IPS-18a (cell line): Measurements from ENCODE around the gene ATP8A1.

Experiments
- H3K27ac ChIP-seq: one replicate; pipeline ENCODE4 v1.5.1; 2013; ENCODE audit warnings: low read length
- H3K27me3 ChIP-seq: one replicate; pipeline ENCODE4 v1.6.1; 2013; ENCODE audit warnings: mild to moderate bottlenecking, low read length; ENCODE audit not compliant: control insufficient read depth, insufficient read depth
- H3K36me3 ChIP-seq: one replicate; pipeline ENCODE4 v1.6.1; 2013; ENCODE audit warnings: low read depth, low read length; ENCODE audit not compliant: control insufficient read depth
- H3K4me1 ChIP-seq: one replicate; pipeline ENCODE4 v1.6.1; 2013; ENCODE audit warnings: low read depth, low read length; ENCODE audit not compliant: control insufficient read depth
- H3K4me3 ChIP-seq: one replicate; pipeline ENCODE4 v1.5.1; 2013; ENCODE audit warnings: low read length
- H3K9ac ChIP-seq: one replicate; pipeline ENCODE4 v1.6.1; 2013; ENCODE audit warnings: mild to moderate bottlenecking, low read length, moderate library complexity
- H3K9me3 ChIP-seq: one replicate; pipeline ENCODE4 v1.6.1; 2013; ENCODE audit warnings: low read depth, low read length; ENCODE audit not compliant: control insufficient read depth

ATP8A1 gene

DNA sequence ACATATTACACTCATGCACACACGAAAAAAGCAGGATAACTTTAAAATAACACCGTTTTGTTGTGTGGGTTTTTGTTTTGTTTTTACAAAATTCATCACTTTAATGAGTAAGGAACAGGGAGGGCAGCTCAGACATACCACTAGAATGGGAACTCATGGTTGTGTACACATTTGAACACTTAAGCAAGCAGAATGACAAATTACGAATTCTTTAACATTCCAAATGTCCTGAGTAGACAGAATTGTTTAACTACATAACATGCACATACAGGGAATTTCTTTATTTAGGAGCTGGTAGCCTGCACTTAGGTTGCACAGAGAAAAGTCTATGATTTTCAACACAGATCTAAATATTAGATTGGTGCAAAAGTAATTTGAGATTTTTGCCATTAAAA is 96.4 kb downstream of the ATP8A1 start:
- Histone ChIP-seq H3K9ac (no peak overlapping the region), H3K27ac (no peak overlapping the region), H3K36me3 (no peaks in the 10 kb centered on the region), H3K4me3 (no peak overlapping the region), H3K9me3 (no peaks in the 10 kb centered on the region), H3K4me1 (no peaks in the 10 kb centered on the region), H3K27me3 (no peaks in the 10 kb centered on the region)

DNA sequence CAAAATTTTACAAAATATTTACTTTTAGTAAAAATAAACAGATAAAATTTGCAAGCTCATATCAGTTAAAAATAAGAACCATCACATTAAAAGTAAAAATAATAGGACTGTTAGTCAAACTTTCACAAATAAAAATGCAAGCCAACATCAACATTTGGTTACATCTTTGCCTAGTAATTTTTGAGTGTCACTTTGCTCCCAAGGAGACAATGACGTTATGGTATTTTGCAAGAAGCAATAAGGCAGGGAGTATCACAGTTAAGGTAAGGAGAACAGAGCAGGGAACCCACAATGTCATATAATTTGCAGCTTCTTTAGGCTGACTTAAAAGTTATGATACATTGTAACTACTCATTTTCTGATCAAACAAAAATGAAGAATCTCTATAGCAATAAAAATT is 98.7 kb downstream of the ATP8A1 start:
- no peaks in the 10 kb centered on the region for H3K4me1 ChIP-seq
- H3K9me3 ChIP-seq = no peaks in the 10 kb centered on the region
- no peak overlapping the region for H3K27ac ChIP-seq
- no peak overlapping the region for H3K4me3 ChIP-seq
- no peaks in the 10 kb centered on the region for H3K27me3 ChIP-seq
- H3K9ac ChIP-seq = no peak overlapping the region
- no peaks in the 10 kb centered on the region for H3K36me3 ChIP-seq

- no peaks in the 10 kb centered on the region for H3K9me3 ChIP-seq
- H3K9ac ChIP-seq = no peak overlapping the region
- H3K27ac ChIP-seq = no peak overlapping the region
- H3K4me3 ChIP-seq = no peak overlapping the region
- H3K4me1 ChIP-seq = no peaks in the 10 kb centered on the region
- no peaks in the 10 kb centered on the region for H3K36me3 ChIP-seq
- H3K27me3 ChIP-seq = no peaks in the 10 kb centered on the region
These were observed 101.1 kb downstream of the ATP8A1 start for GRCh38 chr4:42555828-42556227.

DNA sequence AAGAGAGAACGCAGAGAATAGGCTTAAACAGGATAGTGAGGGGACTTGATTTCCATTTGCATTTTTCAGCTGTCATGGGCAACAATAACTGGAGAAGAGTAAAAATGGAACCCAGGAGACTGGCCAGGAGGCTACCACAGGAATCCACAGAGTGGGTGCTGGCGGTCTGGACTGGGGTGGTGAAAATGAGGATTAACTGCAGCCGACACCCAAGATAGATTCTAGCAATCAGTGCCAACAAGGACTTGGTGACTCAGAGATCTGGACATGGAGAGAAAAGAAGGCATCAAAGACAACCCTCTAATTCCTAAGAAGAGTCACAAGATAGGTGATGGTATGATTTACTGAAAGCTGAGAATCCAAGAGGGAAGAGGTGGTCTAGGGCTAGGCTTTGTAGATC is 102.8 kb downstream of the ATP8A1 start:
- no peak overlapping the region for H3K9ac ChIP-seq
- no peak overlapping the region for H3K4me3 ChIP-seq
- H3K27me3 ChIP-seq = no peaks in the 10 kb centered on the region
- no peak overlapping the region for H3K27ac ChIP-seq
- no peaks in the 10 kb centered on the region for H3K36me3 ChIP-seq
- H3K4me1 ChIP-seq = no peaks in the 10 kb centered on the region
- H3K9me3 ChIP-seq = no peaks in the 10 kb centered on the region

- H3K9me3 ChIP-seq = no peaks in the 10 kb centered on the region
- H3K4me3 ChIP-seq = no peak overlapping the region
- no peaks in the 10 kb centered on the region for H3K4me1 ChIP-seq
- no peaks in the 10 kb centered on the region for H3K36me3 ChIP-seq
- no peaks in the 10 kb centered on the region for H3K27me3 ChIP-seq
- H3K9ac ChIP-seq = no peak overlapping the region
- H3K27ac ChIP-seq = no peak overlapping the region
These were observed 107.0 kb downstream of the ATP8A1 start for GRCh38 chr4:42549896-42550295.

- H3K9me3 ChIP-seq = no peaks in the 10 kb centered on the region
- H3K27me3 ChIP-seq = no peaks in the 10 kb centered on the region
- no peaks in the 10 kb centered on the region for H3K36me3 ChIP-seq
- no peaks in the 10 kb centered on the region for H3K4me1 ChIP-seq
- H3K4me3 ChIP-seq = no peak overlapping the region
- H3K9ac ChIP-seq = no peak overlapping the region
- H3K27ac ChIP-seq = no peak overlapping the region
These were observed 109.1 kb downstream of the ATP8A1 start for GRCh38 chr4:42547805-42548204.

- H3K36me3 ChIP-seq = no peaks in the 10 kb centered on the region
- no peak overlapping the region for H3K9ac ChIP-seq
- H3K4me1 ChIP-seq = no peaks in the 10 kb centered on the region
- H3K27ac ChIP-seq = no peak overlapping the region
- no peaks in the 10 kb centered on the region for H3K27me3 ChIP-seq
- no peaks in the 10 kb centered on the region for H3K9me3 ChIP-seq
- H3K4me3 ChIP-seq = no peak overlapping the region
These were observed 113.1 kb downstream of the ATP8A1 start for GRCh38 chr4:42543762-42544161.

GRCh38 chr4:42543126-42543525 is 113.8 kb downstream of the ATP8A1 start:
- Histone ChIP-seq H3K36me3 (no peaks in the 10 kb centered on the region), H3K27me3 (no peaks in the 10 kb centered on the region), H3K9me3 (no peaks in the 10 kb centered on the region), H3K9ac (no peak overlapping the region), H3K4me1 (no peaks in the 10 kb centered on the region), H3K27ac (no peak overlapping the region), H3K4me3 (no peak overlapping the region)

DNA sequence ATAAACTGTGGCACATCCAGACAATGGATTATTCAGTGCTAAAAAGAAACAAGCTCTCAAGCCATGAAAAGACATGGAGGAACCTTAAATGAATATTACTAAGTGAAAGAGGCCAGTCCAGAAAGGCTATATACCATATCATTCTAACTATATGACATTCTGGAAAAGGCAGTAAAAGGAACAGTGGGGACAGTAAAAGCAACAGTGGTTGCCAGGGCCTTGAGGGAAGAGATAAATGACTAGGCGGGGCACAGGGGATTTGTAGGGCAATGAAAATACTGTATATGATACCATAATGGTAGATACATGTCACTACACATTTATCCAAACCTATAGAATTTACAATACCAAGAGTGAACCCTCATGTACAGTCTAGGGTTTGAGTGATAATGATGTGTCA is 115.3 kb downstream of the ATP8A1 start:
- H3K9ac ChIP-seq = no peak overlapping the region
- H3K27me3 ChIP-seq = no peaks in the 10 kb centered on the region
- no peak overlapping the region for H3K27ac ChIP-seq
- no peaks in the 10 kb centered on the region for H3K4me1 ChIP-seq
- no peaks in the 10 kb centered on the region for H3K36me3 ChIP-seq
- H3K9me3 ChIP-seq = no peaks in the 10 kb centered on the region
- no peak overlapping the region for H3K4me3 ChIP-seq

DNA sequence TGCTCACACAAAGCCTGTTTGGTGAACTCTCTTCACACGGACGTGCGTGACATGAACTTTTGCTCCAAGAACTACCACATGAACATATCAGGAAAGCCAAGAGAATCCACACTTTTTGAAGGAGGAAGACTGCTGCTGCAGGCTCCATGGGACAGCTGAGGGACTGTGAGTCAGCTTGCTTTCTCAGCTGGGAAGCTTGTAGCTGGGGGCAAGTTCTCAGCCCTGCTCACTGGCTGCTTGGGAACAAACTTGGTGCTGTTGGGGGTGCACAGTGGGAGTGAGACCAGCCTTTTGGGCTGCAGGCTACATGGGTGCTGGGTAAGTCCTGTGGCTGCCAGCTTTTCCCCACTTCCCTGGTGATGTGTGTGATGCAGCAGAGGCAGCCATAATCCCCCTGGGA is 123.9 kb downstream of the ATP8A1 start:
- H3K36me3 ChIP-seq = no peaks in the 10 kb centered on the region

DNA sequence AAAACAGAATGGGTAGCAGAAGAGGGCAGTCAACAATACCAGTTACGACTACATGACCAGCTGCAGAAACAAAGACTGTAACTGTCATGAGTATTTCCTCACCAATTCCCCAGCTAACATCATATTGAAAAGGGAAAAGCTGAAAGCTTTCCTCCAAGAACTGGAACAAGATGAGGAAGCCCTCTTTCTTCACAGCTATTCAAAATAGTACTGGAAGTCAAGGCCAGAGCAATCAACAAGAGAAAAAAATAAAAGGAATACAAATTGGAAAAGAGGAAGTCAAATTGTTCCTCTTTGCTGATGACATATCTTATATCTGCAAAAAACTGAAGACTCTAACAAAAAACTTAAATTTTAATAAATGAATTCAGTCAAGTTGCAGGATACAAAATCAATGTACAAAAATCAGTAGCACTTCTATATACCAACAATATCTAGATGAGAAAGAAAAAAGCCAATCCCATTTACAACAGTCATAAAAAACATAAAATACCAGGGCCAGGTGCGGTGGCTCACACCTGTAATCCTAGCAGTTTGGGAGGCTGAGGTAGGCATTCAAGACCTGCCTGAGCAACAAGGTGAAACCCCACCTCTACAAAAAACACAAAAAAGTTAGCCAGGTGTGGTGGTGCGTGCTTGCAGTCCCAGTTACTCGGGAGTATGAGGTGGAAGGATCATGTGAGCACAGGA is 125.4 kb downstream of the ATP8A1 start:
- Histone ChIP-seq H3K4me3 (no peak overlapping the region), H3K27ac (no peak overlapping the region), H3K27me3 (no peaks in the 10 kb centered on the region), H3K4me1 (no peaks in the 10 kb centered on the region), H3K9ac (no peak overlapping the region), H3K36me3 (no peaks in the 10 kb centered on the region), H3K9me3 (no peaks in the 10 kb centered on the region)

More for the DNA sequence above, 123.9 kb downstream of the ATP8A1 start:
- Histone ChIP-seq H3K27ac (no peak overlapping the region), H3K9ac (no peak overlapping the region), H3K27me3 (no peaks in the 10 kb centered on the region), H3K4me1 (no peaks in the 10 kb centered on the region), H3K9me3 (no peaks in the 10 kb centered on the region), H3K4me3 (no peak overlapping the region)

DNA sequence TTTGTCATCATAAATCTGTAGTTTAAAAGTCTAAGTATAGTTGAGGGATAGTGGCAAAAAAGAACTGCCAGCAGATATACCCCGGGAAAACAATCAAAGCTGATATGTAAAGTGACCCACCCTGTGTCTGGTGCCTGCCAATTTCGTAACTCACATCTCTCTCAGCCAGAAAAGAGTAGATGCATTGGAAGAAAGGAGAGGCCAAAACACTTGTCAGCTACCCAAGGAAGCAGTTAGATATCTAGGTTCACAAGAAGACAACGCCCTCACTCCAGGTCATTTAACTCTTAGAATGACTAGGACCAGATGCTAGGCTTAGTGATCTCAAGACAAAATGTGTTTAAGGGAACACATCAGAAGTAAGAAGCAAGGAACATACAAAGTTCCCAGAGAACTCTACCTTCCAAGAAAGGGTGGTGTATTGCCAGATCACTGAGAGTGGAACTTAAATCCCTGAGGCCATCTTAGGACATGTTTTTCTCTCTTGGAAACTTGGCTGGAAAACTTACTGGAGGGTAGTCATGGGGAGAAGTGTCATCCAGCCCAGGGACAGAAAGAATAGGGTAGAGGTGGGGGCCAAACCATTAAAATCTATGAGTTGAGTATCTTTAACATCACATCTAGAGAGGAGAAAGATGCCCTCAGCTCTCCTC is 133.7 kb downstream of the ATP8A1 start:
- Histone ChIP-seq H3K9ac (no peak overlapping the region), H3K27me3 (no peaks in the 10 kb centered on the region), H3K36me3 (no peaks in the 10 kb centered on the region), H3K4me1 (no peaks in the 10 kb centered on the region), H3K9me3 (no peaks in the 10 kb centered on the region), H3K27ac (no peak overlapping the region), H3K4me3 (no peak overlapping the region)
